ENCODE measurements around the gene CD70.
"Not testable (repeated sequence)": the region's sequence is repeated elsewhere in the genome, so short reads cannot be mapped to it uniquely, and the experiment has no call there.

Gene CD70

GRCh38 chr19:6597471-6598253, 6.7 kb upstream of the CD70 start:
- not testable (repeated sequence) for DNase-seq

DNA sequence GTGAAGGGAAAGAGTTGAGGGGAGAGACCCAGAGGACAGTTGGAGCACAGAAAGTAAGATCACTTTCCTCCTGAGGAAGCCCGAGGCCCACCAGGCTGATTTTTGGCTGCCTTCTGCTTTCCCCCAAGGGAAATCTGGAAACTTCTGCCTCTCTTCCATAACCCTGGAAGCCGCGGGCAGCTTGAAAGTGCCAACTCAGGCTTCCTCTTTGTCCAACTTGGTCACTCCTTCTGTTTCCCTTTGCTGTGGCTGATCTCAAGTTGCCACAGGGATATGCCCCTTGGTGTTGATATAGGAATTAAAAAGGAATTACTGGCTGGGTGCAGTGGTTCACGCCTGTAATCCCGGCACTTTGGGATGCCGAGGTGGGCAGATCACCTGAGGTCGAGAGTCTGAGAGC, 5.7 kb upstream of the CD70 start:
- DNase-seq, result no peak

GRCh38 chr19:6593651-6594416, 2.9 kb upstream of the CD70 start:
- no peak for DNase-seq

- no peak for DNase-seq
Observed at GRCh38 chr19:6590258-6590826, 608 bp downstream of the CD70 start.

- DNase-seq, result no peak
Observed at GRCh38 chr19:6589711-6590257, 1.2 kb downstream of the CD70 start.

- DNase-seq, result no peak
Observed at GRCh38 chr19:6588508-6589345, 2.2 kb downstream of the CD70 start.

DNA sequence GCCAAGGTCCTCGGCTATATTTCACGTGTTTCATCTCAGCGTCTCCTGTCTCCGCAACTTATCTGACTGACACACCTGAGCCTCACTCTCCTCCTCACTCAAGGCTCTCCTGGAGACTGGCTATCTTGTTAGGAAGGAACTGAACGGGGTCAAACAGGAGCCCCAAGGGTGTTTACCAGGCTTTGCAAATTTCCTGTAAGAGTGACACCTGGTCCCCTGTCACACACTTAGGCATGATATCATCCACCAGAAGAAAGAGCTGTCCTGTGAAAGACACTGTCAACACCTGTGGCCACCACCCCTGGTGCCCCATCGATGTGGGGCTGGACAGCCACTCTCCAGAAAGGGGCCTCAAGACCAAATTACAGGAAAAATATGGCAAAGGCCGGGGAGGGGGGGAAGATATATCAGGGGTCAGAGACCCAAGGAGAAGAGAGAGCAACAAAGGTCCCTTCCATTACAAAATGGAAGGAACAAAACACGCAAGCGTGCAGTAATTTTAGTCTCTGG, 2.9 kb downstream of the CD70 start:
- no peak for DNase-seq

DNA sequence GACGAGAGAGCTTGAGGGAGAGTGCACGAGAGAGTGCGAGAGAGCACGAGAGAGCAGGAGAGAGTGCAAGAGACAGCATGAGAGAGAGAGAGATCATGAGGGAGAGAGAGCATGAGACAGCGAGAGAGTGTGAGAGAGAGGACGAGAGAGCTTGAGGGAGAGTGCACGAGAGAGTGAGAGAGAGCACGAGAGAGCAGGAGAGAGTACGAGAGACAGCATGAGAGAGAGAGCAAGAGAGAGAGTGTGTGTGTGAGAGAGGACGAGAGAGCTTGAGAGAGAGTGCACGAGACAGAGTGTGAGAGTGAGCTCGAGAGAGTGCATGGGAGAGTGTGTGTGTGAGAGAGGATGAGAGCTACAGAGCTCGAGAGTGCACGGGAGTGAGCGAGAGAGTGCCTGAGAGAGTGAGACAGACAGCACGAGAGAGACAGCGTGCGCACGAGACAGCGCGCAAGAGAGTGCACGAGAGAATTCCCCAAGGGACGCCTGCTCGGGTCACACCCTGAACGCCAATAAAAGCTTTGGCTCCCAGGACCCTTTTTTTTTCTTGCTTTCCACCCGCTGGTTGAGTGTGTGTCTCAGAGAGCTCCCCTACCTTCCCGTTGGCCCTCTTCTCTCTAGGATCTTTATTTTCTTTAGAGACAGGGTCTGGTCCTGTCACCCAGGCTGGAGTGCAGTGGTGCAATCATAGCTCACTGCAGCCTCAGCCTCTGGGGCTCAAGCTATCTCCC, 3.7 kb downstream of the CD70 start:
- DNase-seq, result no peak

- DNase-seq, result no peak
Observed at GRCh38 chr19:6586726-6587092, 4.2 kb downstream of the CD70 start.

DNA sequence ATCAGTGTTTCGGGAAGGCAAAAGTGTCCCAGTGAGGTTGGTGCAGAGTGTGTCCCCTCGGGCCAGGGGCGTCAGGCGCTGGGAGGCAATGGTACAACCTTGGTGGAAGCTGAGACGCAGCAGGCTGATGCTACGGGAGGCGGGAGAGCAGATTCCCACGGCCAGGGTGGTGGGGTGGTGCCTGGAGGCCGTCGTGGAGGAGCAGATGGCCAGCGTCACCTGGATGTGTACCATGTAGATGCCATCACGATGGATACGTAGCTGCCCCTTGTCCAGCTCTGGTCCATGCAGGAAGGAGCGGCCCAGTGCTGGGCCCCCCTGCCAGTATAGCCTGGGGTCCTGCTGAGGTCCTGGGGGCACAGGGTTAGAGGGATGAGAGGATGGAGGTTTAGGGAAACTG, 4.9 kb downstream of the CD70 start:
- no peak for DNase-seq

DNA sequence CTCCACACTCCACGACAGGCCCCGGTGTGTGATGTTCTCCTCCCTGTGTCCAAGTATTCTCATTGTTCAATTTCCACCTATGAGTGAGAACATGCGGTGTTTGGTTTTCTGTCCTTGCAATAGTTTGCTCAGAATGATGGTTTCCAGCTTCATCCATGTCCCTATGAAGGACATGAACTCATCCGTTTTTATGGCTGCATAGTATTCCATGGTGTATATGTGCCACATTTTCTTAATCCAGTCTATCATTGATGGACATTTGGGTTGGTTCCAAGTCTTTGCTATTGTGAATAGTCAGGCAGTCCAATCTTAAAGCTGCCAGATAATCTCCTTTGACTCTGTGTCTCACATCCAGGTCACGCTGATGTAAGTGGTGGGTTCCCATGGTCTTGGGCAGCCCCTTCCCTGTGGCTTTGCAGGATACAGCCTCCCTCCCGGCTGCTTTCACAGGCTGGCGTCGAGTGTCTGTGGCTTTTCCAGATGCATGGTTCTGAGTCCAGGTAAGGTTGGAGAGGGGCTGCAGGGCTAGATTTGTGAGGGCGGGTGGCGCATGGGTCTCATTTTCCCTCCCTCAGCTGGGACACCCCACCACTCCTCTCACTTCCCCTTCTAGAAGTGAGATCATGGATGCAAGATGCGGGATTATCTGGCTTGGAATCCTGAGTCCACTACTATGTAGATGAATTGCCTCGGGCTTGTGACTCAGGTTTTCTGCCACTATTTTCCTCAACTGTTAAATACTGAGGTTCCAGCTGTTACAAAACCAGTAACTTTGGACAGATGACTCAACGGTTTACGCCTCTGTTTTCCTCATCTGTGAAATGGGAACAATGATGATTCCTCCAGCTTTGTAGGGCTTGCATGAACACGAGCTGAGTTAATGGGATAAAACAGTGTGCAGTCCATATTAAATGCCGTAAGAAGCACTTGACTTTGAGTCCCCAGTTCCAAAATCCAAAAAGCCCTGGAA, 8.2 kb downstream of the CD70 start:
- not testable (repeated sequence) for DNase-seq

DNA sequence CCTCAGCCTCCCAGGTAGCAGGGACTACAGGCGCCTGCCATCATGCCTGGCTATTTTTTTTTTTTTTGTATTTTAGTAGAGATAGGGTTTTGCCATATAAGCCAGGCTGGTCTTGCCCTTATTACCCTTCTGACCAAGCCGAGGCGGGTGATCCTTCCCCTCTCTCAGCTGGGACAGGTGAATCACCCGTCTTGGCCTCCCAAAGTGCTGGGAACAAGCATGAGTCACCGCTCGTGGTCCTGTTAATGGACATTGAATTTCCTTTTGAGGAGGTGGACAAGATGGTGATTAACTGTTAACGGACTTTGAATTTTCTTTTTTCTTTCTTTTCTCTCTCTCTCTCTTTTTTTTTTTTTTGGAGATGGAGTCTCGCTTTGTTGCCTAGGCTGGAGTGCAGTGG, 10.6 kb downstream of the CD70 start:
- no peak for DNase-seq

GRCh38 chr19:6579450-6580178, 11.3 kb downstream of the CD70 start:
- DNase-seq, result no peak

DNA sequence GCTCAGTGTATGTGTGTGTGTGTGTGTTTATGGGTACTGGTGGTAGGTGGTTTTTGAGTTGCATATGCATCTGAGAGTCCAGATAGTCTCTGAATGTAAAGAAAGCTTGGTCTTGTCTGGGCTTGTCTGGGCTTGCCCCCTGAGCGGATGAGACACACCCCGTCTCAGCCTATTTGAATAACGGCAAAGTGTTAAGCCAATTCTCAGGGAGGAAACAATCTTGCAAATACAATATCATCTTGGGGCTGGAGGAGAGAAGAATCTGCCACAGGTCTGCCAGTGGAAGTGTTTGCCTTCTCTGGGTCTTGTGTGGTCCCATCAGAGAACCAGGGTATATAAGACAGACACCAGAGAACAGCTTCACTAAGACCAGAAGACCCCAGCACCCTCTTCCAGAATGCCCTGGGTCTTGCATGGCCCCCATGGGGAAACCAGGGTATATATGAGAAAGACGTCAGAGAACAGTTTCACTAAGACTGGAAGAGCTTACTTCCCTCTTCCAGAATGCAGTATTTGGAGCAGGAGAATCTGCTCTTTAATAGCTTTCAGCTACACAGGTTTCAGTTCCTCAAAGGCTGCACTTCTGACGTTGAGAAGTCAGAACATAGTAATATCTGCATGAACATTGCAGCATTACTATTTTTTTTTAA, 13.3 kb downstream of the CD70 start:
- DNase-seq, result no peak

DNA sequence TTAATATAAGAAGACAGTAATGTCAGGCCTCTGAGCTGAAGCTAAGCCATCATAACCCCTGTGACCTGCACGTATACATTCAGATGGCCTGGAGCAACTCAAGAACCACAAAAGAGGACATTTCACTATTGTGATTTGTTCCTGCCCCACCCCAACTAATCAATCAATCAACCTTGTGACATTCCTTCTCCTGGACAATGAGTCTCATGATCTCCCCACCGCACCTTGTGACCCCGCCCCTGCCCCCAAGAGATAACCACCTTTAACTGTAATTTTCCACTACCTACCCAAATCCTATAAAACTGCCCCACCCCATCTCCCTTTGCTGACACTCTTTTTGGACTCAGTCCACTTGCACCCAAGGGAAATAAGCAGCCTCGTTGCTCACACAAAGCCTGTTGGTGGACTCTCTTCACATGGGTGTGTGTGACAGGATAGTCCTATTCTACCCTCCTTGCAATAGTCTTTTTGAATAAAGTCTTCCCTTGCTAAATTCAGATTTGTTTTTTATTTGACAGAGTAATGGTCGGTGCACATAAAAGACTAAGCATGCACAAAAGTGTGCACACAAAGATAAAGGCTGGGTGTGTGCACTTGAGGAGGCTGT, 14.0 kb downstream of the CD70 start:
- DNase-seq, result no peak

- no peak for DNase-seq
Observed at GRCh38 chr19:6573350-6573749, 17.6 kb downstream of the CD70 start.

GRCh38 chr19:6572217-6572616, 18.7 kb downstream of the CD70 start:
- DNase-seq, result no peak

DNA sequence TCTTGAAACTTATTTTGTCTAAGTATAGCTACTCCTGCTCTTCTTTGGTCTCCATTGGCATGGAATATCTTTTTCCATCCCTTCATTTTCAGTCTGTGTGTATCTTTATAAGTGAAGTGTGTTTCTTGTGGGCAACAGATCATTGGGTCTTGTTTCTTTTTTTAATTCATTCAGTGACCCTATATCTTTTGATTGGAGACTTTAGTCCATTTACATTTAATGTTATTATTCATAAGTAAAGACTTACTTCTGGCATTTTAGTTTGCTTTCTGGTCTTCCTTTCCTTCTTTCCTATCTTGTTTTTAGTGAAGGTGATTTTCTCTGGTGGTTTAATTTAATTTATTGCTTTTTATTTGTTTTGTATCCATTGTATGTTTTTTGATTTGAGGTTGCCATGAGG, 19.8 kb downstream of the CD70 start:
- no peak for DNase-seq

GRCh38 chr19:6570764-6571163, 20.2 kb downstream of the CD70 start:
- DNase-seq, result no peak

Measured in NCI-H2029 treated with DMSO at 0.1 percent for 48 hours (cell line).